Esophagus muscularis mucosa (tissue), 4 donors: Measurements from ENCODE around the gene SNAP47. TPM values are rescaled to one million over a fixed set of nuclear protein-coding genes. Genes with fewer than 3 reads are reported as not detected.

Experiments
- DNase-seq: peaks from one replicate; pipeline ENCODE4 v3.0.0-alpha.2; 2017; ENCODE audit errors: extremely low spot score
- H3K27ac ChIP-seq, 4 donors: fragments of 200-600 bp; sonication (generic); replicated peaks in 1 of 4; 1 replicate in 3 of 4; 2 replicates in 1 of 4; pipeline ENCODE4 v1.5.1; 2016 to 2019; ENCODE audit warnings: mild to moderate bottlenecking in 1 of 4
- H3K27me3 ChIP-seq, 4 donors: fragments of 200-600 bp; sonication (generic); one replicate each; pipeline versions ENCODE4 v1.5.1 to v1.6.0; 2016 to 2019
- H3K36me3 ChIP-seq, 4 donors: fragments of 200-600 bp; sonication (generic); one replicate each; pipeline ENCODE4 v1.5.1; 2016 to 2019
- H3K4me1 ChIP-seq, 4 donors: fragments of 200-600 bp; sonication (generic); one replicate each; pipeline ENCODE4 v1.5.1; 2016 to 2019
- H3K4me3 ChIP-seq, 4 donors: fragments of 200-600 bp; sonication (generic); 1 replicate in 2 of 4; 2 replicates in 2 of 4; pipeline ENCODE4 v1.5.1; 2016 to 2019; ENCODE audit warnings: mild to moderate bottlenecking in 4 of 4, moderate library complexity in 1 of 4
- H3K9me3 ChIP-seq, 4 donors: fragments of 200-600 bp; sonication (generic); 1 replicate in 3 of 4; 2 replicates in 1 of 4; pipeline ENCODE4 v1.5.1; 2016 to 2019
- EP300 ChIP-seq: sonication (generic); formaldehyde crosslinking; IDR thresholded peaks from one replicate; pipeline ENCODE4 v1.6.1; 2017; ENCODE audit warnings: antibody characterized with exemption
- POLR2A ChIP-seq: fragments of 450-650 bp; IDR thresholded peaks from one replicate; pipeline ENCODE4 v1.6.1; 2017; ENCODE audit warnings: antibody characterized with exemption, moderate library complexity, mild to moderate bottlenecking, low read depth
- POLR2AphosphoS5 ChIP-seq, 2 donors: sonication (generic); formaldehyde crosslinking; IDR thresholded peaks; one replicate each; pipeline ENCODE4 v1.6.1; 2017; ENCODE audit warnings: antibody characterized with exemption in 2 of 2
- WGBS: methylation state at CpG from one replicate; pipeline ENCODE4 v1.1.5; 2018; 5-methylcytosine and 5-hydroxymethylcytosine counted together
- intact Hi-C: fragments of 100-400 bp; cut with DNase I; formaldehyde crosslinking; loops from one replicate; pipeline ENCODE4 v1.15.1; 2023
- total RNA-seq, 4 donors: library from RNA; depleted of rRNA; stranded (reverse); fragments of >200 nt; gene quantifications; one replicate each; pipeline versions ENCODE4 v1.1.0 to v1.2.1, GENCODE V29; 2016
- TF ChIP-seq, protein P1 (sequence below), 3 experiments: fragments of 200-600 bp in 2 of 3; fragments of 450-650 bp in 1 of 3; sonication (generic) in 2 of 3; IDR thresholded peaks; one replicate each; pipeline ENCODE4 v1.5.1; 2017 to 2019; ENCODE audit warnings: antibody characterized with exemption in 3 of 3, mild to moderate bottlenecking in 2 of 3, moderate library complexity in 1 of 3

Gene SNAP47
- total RNA-seq, 4 donors from 2014 or later = 26.6 to 41.0 (median 38.8) TPM

DNA sequence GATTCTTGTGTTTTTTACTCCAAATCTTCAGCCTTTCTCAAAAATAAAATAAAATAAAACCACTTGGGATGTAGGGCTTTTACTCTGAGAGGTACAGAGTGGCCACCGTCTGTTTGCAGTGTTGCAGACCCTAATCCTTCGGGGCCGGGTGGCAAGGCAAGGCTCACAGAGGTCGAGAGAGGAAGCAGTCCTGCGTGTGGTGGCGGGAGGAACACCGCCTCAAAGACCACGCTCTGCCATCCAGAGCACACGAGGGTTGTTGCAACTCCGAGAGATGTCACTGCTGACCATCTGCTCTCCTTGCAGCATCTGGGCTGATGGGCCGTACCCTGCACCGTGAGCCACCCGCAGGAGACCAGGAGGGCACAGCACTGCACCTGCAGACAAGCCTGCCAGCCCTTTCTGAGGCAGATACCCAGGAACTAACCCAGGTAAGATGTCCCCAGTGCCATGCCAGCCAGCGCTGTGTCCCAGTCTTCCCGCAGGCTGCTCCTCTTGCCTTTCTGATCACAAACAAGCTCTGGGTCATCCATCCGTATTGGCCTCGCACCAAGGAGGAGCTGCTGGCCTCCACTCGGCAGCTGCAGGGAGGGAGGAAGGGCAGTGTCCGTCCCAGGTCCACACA is 31.5 kb downstream of the SNAP47 start:
- intact Hi-C loops = loop anchor here (10.0 kb wide), 1 partner anchor 318 kb away; the partner anchor contains the start of gene ARF1
- H3K4me3 ChIP-seq = no peak overlapping the region
- no peak for TF ChIP-seq POLR2A
- TF ChIP-seq, protein P1, sequence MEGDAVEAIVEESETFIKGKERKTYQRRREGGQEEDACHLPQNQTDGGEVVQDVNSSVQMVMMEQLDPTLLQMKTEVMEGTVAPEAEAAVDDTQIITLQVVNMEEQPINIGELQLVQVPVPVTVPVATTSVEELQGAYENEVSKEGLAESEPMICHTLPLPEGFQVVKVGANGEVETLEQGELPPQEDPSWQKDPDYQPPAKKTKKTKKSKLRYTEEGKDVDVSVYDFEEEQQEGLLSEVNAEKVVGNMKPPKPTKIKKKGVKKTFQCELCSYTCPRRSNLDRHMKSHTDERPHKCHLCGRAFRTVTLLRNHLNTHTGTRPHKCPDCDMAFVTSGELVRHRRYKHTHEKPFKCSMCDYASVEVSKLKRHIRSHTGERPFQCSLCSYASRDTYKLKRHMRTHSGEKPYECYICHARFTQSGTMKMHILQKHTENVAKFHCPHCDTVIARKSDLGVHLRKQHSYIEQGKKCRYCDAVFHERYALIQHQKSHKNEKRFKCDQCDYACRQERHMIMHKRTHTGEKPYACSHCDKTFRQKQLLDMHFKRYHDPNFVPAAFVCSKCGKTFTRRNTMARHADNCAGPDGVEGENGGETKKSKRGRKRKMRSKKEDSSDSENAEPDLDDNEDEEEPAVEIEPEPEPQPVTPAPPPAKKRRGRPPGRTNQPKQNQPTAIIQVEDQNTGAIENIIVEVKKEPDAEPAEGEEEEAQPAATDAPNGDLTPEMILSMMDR (IDR thresholded peaks at IDR 0.05) = no peak
- no peak for TF ChIP-seq POLR2AphosphoS5 (IDR thresholded peaks at IDR 0.05)
- no peak for TF ChIP-seq EP300
- H3K4me1 ChIP-seq = peaks cover 17 to 32% (median 24%) of the 10 kb centered on the region in 4 donors
- no peaks in the 10 kb centered on the region for H3K9me3 ChIP-seq
- H3K36me3 ChIP-seq = peaks cover 7 to 75% (median 59%) of the 10 kb centered on the region in 4 donors
- no peak overlapping the region for H3K27ac ChIP-seq
- H3K27me3 ChIP-seq = no peaks in the 10 kb centered on the region
- DNase-seq = no peak
- 78% methylated on average over 10 of the region's 19 CpGs for WGBS

DNA sequence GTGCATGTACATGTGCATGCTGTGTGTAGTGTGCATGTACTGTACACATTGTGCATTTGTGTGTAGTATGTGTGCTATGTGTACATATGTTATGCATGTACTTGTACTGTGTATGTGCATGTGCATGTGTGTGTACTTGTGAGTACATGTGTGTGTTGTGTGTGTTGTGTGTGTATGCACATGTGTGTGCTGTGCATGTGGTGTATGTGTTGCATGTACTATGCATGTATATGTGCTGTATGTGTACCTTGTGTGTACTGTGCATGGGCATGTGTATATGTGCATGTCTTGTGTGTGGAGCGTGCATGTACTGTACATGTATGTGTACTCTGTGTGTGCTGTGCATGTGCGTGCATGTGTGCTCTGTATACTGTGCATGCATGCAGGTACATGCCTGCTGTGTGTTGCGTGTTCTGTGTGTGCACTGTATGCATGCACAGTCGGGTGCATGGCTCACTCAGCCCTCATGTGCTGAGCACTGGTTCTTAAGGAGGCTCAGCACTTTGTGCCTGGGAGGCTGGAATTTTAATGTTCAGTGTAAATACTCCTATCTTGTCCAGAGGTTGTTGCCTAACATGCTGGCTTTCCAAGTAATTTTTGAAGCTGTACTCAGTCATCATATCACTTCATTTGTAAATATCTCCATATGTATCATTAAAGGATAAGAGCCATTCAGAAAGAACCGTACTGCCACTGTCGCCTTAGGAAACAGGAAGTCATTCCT is 32.3 kb downstream of the SNAP47 start:
- peaks cover 10 to 24% (median 16%) of the 10 kb centered on the region in 4 donors for H3K4me1 ChIP-seq
- no peaks in the 10 kb centered on the region for H3K27me3 ChIP-seq
- DNase-seq = no peak
- WGBS = 81% methylated on average over 6 of the region's 6 CpGs
- H3K9me3 ChIP-seq = no peaks in the 10 kb centered on the region
- intact Hi-C loops = loop anchor here (10.0 kb wide), 1 partner anchor 317 kb away; the partner anchor contains the start of gene ARF1
- no peak overlapping the region for H3K4me3 ChIP-seq
- H3K27ac ChIP-seq = no peak overlapping the region
- H3K36me3 ChIP-seq = peaks cover 7 to 77% (median 64%) of the 10 kb centered on the region in 4 donors
- TF ChIP-seq POLR2A (no peak), EP300 (no peak), POLR2AphosphoS5 (IDR thresholded peaks at IDR 0.05) (no peak)

DNA sequence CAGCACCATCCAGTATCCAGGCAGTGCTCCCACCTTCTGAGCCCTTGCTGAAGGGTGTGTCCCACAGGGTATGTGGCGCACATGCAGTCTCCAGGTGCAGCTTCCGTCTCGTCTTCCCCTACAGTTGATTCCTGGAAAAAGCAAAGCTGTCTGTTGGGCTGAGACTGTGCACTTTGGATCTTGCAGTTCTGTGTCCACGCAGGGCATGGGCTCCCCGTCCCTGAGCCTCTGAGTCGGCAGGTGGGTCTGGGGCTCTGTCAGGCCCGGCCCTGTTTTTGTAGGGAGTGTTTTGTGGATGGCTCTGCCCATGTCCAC is 32.8 kb downstream of the SNAP47 start:
- 97% methylated on average over 4 of the region's 7 CpGs for WGBS
- Histone ChIP-seq H3K9me3 (no peaks in the 10 kb centered on the region), H3K27me3 (no peaks in the 10 kb centered on the region), H3K4me1 (peaks cover 5 to 19% (median 11%) of the 10 kb centered on the region in 4 donors), H3K27ac (no peak overlapping the region), H3K4me3 (no peak overlapping the region), H3K36me3 (peaks cover 7 to 77% (median 64%) of the 10 kb centered on the region in 4 donors)
- DNase-seq = no peak
- intact Hi-C loops = loop anchor here (10.0 kb wide), 1 partner anchor 317 kb away; the partner anchor contains the start of gene ARF1
- TF ChIP-seq, protein P1 (IDR thresholded peaks at IDR 0.05) = no peak
- TF ChIP-seq EP300 = no peak
- TF ChIP-seq POLR2AphosphoS5 (IDR thresholded peaks at IDR 0.05) = no peak
- no peak for TF ChIP-seq POLR2A

DNA sequence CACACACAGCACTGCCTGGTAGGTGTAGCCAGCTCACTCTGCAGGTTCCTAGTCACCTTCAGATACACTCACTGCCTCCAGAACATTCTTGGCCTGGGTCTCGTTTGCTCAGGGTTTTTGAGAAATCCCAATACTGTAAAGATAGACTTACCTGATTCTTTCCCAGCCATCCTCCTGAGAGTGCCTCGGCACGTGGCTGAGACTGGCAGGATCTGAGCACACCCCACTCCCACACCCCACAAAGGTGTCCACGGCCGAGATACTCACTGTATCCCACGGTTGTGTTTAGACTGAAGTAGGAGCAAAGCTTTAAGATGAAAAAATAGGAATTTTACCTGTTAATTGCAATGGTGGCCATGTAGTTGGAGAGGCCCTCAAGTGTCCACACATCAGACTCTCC is 33.4 kb downstream of the SNAP47 start:
- peaks cover 7 to 77% (median 65%) of the 10 kb centered on the region in 4 donors for H3K36me3 ChIP-seq
- no peak overlapping the region for H3K27ac ChIP-seq
- intact Hi-C loops = loop anchor here (10.0 kb wide), 1 partner anchor 316 kb away; the partner anchor contains the start of gene ARF1
- H3K4me3 ChIP-seq = no peak overlapping the region
- DNase-seq = no peak
- H3K9me3 ChIP-seq = no peaks in the 10 kb centered on the region
- TF ChIP-seq, protein P1 (IDR thresholded peaks at IDR 0.05) = no peak
- TF ChIP-seq EP300 (no peak), POLR2A (no peak)
- WGBS = 95% methylated on average over 6 of the region's 6 CpGs
- H3K4me1 ChIP-seq = peaks cover 0 to 13% (median 6%) of the 10 kb centered on the region in 4 donors
- no peaks in the 10 kb centered on the region for H3K27me3 ChIP-seq
